Suprapubic skin (tissue), 4 donors: ENCODE data around the gene RLF. TPM values are rescaled to one million over a fixed set of nuclear protein-coding genes. Genes with fewer than 3 reads are reported as not detected.
A peak's percentile ranks its signal among the peaks of the same experiment; 100 is the strongest.

ENCODE experiments used
- DNase-seq, 2 donors: peaks; one replicate each; pipeline ENCODE4 v3.0.0-alpha.2; 2019; ENCODE audit warnings: low spot score in 2 of 2
- H3K27ac ChIP-seq: fragments of 200-600 bp; sonication (generic); one replicate; pipeline ENCODE4 v1.5.1; 2019
- H3K27me3 ChIP-seq: fragments of 200-600 bp; sonication (generic); one replicate; pipeline ENCODE4 v1.5.1; 2019
- H3K36me3 ChIP-seq: fragments of 200-600 bp; sonication (generic); one replicate; pipeline ENCODE4 v1.5.1; 2019
- H3K4me1 ChIP-seq: fragments of 200-600 bp; sonication (generic); one replicate; pipeline ENCODE4 v1.5.1; 2019
- H3K4me3 ChIP-seq: fragments of 200-600 bp; sonication (generic); one replicate; pipeline ENCODE4 v1.5.1; 2019; ENCODE audit warnings: mild to moderate bottlenecking
- H3K9me3 ChIP-seq: fragments of 200-600 bp; sonication (generic); one replicate; pipeline ENCODE4 v1.5.1; 2019
- CTCF ChIP-seq, 2 donors: fragments of 200-600 bp in 1 of 2; fragments of 450-650 bp in 1 of 2; sonication (generic) in 1 of 2; IDR thresholded peaks; one replicate each; pipeline ENCODE4 v1.5.1; 2016 to 2019; ENCODE audit warnings: antibody characterized with exemption in 2 of 2, mild to moderate bottlenecking in 1 of 2, moderate library complexity in 1 of 2
- EP300 ChIP-seq: sonication (generic); formaldehyde crosslinking; IDR thresholded peaks from one replicate; pipeline ENCODE4 v1.6.1; 2017; ENCODE audit warnings: antibody characterized with exemption
- POLR2A ChIP-seq, 2 donors: fragments of 450-650 bp; IDR thresholded peaks; one replicate each; pipeline ENCODE4 v1.6.1; 2017; ENCODE audit warnings: antibody characterized with exemption in 2 of 2, mild to moderate bottlenecking in 2 of 2, moderate library complexity in 2 of 2
- POLR2AphosphoS5 ChIP-seq, 3 donors: sonication (generic); formaldehyde crosslinking; IDR thresholded peaks; one replicate each; pipeline ENCODE4 v1.6.1; 2017; ENCODE audit warnings: antibody characterized with exemption in 3 of 3
- WGBS: methylation state at CpG from one replicate; pipeline ENCODE4 v1.1.5; 2018; 5-methylcytosine and 5-hydroxymethylcytosine counted together
- total RNA-seq, 4 donors: library from RNA; depleted of rRNA; stranded (reverse); fragments of >200 nt; gene quantifications; one replicate each; pipeline ENCODE4 v1.1.0, GENCODE V29; 2016

Gene RLF
- total RNA-seq, 4 donors from 2014 or later = 17.3 to 32.9 (median 21.3) TPM

GRCh38 chr1:40132383-40133311 lies 28.5 kb upstream of the RLF start:
- TF ChIP-seq POLR2AphosphoS5 (IDR thresholded peaks at IDR 0.05) (no peak), POLR2A (IDR thresholded peaks at IDR 0.05) (no peak), EP300 (no peak), CTCF (IDR thresholded peaks at IDR 0.05) (no peak)
- H3K27me3 ChIP-seq = peaks cover 15% of the 10 kb centered on the region
- H3K9me3 ChIP-seq = no peaks in the 10 kb centered on the region
- peaks cover 6% of the 10 kb centered on the region for H3K4me1 ChIP-seq
- H3K27ac ChIP-seq = no peak overlapping the region
- 31% methylated on average over 27 of the region's 44 CpGs for WGBS
- no peaks in the 10 kb centered on the region for H3K36me3 ChIP-seq
- no peak for DNase-seq
- peak overlapping the region; percentile 29 for H3K4me3 ChIP-seq

- Histone ChIP-seq H3K4me3 (peak overlapping the region; percentile 29), H3K36me3 (no peaks in the 10 kb centered on the region), H3K27ac (no peak overlapping the region), H3K9me3 (no peaks in the 10 kb centered on the region), H3K4me1 (peaks cover 6% of the 10 kb centered on the region), H3K27me3 (peaks cover 14% of the 10 kb centered on the region)
- WGBS = 70% methylated on average over 21 of the region's 21 CpGs
- no peak for DNase-seq
- TF ChIP-seq EP300 (no peak), POLR2A (IDR thresholded peaks at IDR 0.05) (no peak), POLR2AphosphoS5 (IDR thresholded peaks at IDR 0.05) (no peak), CTCF (IDR thresholded peaks at IDR 0.05) (no peak)
Observed at GRCh38 chr1:40133312-40133665, 27.9 kb upstream of the RLF start.

- WGBS = 33% methylated on average over 2 of the region's 2 CpGs
- TF ChIP-seq POLR2AphosphoS5 (IDR thresholded peaks at IDR 0.05) (no peak), EP300 (no peak), POLR2A (IDR thresholded peaks at IDR 0.05) (no peak), CTCF (IDR thresholded peaks at IDR 0.05) (no peak)
- Histone ChIP-seq H3K27me3 (peaks cover 14% of the 10 kb centered on the region), H3K36me3 (no peaks in the 10 kb centered on the region), H3K9me3 (no peaks in the 10 kb centered on the region), H3K4me3 (no peak overlapping the region), H3K27ac (no peak overlapping the region), H3K4me1 (peaks cover 6% of the 10 kb centered on the region)
- no peak for DNase-seq
Observed at GRCh38 chr1:40133839-40134238, 27.3 kb upstream of the RLF start.

GRCh38 chr1:40140211-40140973 lies 20.8 kb upstream of the RLF start:
- WGBS = 62% methylated on average over 7 of the region's 7 CpGs
- TF ChIP-seq POLR2A (IDR thresholded peaks at IDR 0.05) = no peak
- no peak for TF ChIP-seq POLR2AphosphoS5 (IDR thresholded peaks at IDR 0.05)
- no peak for TF ChIP-seq CTCF (IDR thresholded peaks at IDR 0.05)
- TF ChIP-seq EP300 = no peak
- no peak overlapping the region for H3K4me3 ChIP-seq
- H3K36me3 ChIP-seq = no peaks in the 10 kb centered on the region
- peaks cover 6% of the 10 kb centered on the region for H3K27me3 ChIP-seq
- no peaks in the 10 kb centered on the region for H3K4me1 ChIP-seq
- no peak overlapping the region for H3K27ac ChIP-seq
- no peak for DNase-seq
- H3K9me3 ChIP-seq = no peaks in the 10 kb centered on the region
